HuH-7 (cell line): ENCODE data around the gene PTPN3.

Experiments
- DNase-seq: peaks from one replicate; pipeline ENCODE4 v3.0.0; 2011; ENCODE audit warnings: low spot score

The PTPN3 gene

DNA sequence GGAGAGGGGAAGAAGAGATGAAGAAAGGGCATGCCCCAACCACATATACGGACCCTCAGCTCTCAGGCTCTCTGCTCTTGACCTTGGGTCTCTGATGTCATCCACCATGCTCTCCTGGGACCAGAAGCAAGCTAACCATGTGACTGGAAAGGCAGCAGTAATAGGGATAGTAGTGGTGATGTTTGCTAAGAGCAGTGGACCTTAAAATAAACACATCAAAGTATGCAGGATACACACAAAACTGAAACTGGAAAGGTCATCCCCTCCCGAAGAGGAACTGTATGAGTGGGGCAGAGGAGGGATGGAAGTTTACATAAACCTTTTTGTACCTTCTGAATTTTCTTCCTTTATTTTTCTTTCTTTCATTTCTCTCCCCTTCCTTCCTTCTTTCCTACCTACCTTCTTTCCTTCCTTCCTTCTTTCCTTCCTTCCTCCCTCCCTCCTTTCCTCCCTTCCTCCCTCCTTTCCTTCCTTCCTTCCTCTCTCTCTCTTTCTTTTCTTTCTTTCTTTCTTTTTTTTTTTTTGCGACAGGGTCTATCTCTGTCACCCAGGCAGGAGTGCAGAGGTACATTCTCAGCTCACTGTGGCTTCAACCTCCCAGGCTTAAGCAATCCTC lies 8.1 kb upstream of the PTPN3 start:
- DNase-seq, result peak; percentile 66

DNA sequence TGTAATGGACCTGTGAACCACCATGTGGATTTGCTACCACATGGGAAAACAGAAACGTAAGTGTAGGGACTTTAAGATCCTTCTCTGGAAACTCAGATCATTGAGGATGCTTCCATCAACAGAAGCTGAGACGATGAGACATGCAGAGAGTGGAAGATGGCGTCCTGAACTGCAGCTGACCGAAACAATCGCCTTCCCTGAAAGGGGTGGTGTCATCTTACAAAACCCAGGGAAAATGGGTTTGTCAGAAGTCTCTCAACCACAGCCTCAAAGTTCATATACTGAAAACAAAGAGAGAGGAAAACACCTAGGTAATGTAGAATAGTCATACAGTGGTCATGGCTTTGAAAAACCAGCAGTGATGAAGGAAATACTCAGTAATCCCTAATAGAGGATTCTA lies 6.6 kb upstream of the PTPN3 start:
- DNase-seq, result no peak

DNA sequence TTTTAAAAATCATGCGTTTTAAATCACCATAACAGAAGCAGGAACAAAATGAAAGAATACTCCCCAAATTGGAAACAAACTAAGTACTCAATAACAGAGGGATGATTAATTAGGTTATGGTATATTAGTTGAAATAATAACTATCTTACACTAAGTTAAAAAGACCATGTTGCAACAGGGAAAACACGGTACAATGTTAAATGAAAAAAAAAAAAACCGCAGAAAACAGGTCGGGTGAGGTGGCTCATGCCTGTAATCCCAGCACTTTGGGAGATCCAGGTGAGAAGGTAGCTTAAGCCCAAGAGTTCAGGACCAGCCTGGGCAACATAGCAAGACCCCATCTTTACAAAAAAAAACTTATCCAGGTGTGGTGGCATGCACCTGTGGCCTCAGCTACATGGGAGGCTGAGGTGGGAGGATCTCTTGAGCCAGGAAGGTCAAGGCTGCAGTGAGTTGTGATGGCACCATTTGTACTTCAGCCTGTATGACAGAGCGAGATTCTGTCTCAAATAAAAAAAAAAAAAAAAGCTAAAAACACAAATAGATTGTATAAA lies 2.4 kb upstream of the PTPN3 start:
- DNase-seq, result no peak

DNA sequence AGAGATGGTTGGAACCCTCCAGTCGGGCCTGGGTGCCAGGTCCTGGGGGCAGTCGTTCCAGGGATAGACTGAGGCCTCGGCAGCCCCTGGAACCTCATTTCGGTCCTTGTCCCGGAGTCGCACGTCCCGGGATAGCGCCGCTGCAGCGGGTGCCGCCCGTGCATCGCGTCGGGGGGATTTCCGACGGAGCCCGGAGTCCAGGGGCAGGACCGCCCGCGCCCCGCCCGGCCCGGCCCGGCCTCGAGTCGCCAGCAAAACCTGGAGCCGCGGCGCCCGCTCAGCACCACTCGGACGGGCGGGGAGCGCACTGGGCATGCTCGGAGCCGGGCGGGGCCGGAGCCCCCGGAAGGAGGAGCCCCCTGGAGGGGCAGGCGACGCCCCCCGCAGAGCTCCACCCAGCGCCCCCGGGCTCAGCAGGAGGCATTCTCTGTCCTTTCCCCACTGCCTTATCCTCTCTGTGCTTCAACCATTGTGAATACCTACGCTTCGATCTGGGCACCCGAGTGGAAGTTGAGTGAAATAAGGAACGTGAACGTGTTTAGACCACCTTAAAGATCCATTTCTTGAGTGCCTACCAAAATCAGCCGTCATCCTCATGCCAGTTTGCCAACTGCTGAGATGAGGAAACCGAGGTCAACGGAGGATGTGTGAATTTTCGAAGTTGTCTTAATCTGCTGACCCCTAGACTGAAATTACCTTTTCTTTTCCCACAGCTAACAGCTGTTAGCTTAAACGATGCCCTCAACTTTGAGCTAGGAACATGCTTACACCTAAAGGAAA lies 1.7 kb upstream of the PTPN3 start:
- DNase-seq, result peak; percentile 82

DNA sequence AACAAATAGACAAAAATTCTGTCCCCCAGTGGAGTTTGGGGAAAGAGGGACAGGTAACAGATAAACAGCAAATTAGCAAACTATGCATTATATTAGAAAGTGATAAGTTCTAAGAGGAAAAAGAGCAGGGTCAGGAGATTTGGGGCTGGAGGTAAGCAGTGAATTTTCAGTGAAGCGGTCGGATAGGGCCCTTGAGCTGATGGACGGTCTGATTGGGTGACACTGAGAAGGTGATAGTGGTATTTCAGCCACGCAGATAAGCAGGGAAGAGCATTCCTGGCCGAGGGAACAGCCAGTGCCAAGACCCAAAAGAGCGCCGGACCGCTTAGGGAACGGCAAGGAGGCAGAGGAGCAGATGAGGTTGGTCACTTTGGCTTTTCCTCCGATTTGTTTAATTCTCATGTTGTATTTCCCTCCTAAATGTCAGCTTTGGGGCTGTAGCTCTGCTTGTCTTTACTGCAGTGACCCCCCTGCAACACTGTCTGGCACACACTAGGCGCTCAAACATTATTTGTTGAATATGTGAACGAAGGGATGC lies 1.1 kb upstream of the PTPN3 start:
- no peak for DNase-seq

DNA sequence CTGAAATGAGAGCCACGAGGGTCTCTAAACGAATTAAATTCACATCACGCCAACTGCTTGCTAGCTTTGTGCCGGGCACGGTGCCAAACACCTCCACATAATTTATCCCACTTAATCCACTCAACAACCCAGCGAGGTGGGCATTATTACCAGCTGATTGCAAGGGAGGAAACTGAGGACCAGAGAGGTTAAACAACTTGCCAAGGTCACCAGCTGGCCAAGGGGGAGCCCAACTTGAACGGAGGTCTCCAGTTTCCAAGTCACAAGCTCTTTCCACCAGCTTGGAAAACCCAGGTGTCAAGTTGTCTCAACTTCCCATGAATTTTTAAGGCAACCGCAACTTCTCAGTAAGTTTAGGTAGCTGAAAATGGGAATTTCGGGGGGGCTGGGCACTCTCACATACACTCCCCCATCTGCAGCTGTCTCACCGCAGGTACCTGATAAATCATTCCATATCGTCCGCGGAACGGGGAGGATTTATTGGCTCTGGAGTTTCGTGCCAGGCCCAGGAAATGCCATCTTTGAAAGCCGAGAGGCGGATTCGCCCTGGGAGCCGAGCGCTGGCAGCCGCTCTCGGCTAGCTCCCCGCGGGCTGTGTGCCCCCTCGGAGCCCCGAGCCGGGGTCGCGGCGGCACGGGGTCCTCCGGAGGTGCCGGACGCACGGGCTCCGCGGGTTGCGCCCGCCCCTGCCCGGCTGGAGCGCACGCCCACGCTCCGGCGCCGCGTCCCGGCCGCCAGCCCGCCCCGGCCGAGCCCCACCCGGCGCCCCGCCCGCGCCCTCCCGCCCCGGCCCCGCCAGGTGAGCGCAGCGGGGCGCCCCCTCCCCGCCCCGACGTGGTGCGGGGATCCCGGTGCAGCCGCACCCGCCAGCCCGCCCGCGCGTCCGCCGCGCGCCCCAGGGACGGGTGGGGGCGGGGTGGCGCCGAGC lies 617 bp downstream of the PTPN3 start:
- no peak for DNase-seq

DNA sequence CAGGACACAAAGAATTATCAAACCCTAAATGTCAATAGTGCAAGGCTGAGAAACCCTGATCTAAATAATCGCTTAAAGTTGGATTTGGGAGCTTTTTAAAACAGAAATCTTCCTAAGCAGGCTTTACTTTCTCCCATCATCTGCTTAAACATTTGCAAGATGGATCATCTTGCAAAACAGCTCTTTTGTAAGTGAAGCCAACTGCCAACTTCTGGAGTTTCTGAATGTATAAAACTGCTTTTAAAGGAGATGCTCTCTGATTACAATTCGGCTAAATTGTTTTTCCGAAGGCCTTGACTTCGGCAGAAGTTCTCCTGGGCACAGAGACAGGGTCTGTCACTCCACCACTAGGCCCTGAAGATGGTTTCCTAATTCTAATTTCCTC lies 1.3 kb downstream of the PTPN3 start:
- no peak for DNase-seq

DNA sequence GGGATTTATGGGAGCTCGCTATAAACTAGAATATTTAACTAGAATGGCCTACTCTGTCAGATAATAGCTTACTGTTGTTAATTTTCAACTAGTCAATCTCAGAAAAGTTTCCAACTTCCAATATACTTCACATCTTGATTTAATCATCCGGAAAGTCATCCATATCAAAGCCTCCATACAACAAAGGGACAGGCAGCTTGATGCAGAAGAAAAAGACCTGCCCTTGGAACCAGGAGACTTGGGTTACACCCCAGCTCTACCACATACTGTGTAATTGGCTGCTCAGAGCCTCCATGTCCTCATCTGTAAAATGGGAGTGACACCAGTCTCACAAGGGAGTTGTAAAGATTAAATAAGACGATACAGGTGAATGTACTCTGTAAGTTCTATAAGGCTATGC lies 1.9 kb downstream of the PTPN3 start:
- no peak for DNase-seq

DNA sequence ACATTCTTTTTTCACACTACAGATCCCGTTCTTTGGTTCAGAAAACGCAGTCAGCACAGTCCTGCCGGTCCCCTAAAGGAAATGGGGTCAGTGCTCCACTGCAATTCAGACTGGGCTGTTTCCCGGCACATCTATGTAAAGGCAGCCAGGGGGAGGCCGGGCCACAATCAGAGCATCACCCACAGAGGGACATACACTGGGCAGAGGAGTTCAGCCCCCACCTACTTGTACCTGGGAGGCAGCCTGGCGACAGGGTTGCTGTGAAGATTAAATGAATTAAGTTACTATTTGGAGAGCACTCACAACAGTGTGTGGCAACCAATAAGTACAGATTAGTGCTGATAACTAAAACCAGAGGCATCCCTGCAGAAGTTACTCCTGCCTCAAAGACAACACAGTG lies 4.5 kb downstream of the PTPN3 start:
- DNase-seq, result no peak

DNA sequence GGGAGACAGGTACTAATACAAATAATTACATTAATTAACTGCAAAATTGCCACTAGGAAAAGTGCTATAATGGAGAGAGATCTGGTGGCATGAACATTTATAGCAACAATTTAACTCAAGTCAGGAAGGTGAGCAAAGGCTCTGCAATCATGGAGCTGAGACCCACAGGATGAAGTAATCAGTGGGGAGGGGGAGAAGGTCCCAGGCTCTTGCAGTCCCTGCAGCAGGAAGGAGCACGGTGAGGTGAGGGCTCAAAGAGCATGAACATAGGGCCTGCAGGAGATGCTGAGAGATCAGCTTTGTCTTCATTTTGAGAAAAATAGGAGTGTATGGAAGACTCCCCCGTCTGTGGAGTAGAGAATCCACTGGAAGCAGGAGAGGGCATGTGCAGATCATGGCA lies 6.5 kb downstream of the PTPN3 start:
- DNase-seq, result no peak

DNA sequence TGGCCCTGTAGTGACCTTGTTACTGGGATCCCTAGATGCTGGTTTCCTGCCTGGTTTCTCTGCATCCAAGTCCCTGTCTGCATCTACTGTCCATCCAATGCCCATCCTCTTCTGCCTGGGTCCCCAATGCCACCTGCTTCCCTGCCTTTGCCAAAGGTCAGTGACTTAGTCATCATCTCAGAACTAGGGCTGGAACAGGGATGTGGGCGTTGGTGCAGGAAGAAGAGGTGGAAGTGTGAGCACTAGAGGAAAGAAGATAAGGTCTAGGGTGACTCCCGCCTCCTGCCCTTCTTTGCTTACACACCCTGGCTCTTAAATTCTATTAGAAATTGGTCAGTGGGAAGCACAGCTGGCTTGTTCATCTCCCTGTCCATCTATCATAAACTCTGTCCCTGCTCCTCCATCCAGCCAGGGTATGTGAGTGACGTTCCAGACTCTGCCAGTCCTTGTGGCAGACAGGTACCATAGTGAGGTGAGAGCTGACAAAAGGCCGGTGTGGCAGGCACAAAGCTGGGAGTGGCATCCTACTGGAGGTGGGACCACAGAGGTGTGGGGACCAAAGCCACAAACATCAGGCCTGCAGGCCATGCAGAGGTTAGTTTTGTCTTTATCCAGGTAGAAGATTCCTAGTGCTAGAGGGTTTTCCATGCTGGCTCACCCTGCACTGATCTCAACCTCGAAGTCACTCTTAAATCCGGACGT lies 9.2 kb downstream of the PTPN3 start:
- DNase-seq, result no peak

DNA sequence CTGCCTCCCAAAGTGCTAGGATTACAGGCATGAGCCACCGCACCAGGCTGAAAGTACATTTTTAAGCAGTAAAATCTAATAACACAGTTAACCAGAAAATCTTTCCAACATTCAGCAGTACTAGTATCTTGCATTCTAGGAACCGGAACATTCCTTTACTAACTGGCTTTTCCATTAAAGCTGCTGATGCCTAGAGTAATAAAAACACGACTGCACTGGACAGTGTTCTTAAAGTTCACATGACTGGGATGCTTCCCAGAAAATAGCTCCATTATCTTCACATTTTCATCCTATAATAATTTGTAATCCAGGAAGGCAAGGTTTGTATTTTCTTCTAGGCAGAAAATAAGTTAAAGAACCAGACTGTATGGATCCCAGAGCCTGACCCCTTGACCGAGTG lies 9.8 kb downstream of the PTPN3 start:
- DNase-seq, result no peak

DNA sequence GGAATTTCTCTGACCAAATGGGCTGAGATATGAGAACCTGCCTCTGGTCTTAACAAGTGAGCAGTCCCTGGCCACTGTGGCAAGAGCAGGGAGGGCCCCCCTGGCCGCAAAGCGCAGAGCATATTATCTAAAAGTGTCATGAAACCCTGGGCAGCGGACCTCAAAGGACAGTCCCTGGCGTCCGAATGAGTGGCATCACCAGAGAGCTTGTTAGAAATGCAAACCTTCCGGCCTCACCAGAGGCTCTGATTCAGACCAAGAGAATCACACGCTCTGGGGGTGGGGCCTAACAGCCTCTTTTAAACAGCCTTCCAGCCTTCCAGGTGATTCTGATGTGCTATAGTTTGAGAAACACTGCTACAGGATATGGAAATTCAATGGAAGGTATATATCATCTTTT lies 10.9 kb downstream of the PTPN3 start:
- no peak for DNase-seq

DNA sequence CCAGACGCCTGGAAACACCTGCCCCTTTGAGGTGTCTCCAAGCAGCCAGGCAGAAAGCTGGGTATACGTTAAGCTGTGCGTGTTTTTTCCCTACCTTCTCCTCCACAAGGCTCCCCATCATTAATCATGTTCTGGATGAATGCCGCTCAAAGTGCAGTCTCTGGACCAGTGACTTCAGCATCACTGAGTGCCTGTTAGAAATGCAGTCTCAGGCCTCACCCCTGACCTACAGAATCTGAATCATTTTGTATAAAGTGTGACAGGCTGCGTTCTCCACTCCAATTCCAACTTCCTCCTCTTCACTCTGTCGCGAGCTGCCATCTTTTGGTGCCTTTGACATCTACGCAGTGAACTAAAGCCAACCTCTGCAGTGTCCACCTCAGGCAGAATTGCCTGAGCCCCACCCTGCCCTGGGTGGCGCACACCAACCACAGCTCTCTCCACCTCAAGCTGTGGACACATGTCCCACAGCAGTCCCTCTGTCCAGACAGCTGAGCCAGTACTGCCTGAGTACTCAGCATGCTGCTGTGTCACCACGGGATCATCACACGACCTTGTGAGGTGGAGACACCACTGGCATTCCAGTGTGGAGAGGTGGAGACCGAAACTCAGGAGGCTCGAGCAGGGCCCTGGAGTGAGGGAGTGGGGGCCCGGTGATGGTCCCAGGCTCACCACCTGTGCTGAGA lies 14.2 kb downstream of the PTPN3 start:
- DNase-seq, result no peak

DNA sequence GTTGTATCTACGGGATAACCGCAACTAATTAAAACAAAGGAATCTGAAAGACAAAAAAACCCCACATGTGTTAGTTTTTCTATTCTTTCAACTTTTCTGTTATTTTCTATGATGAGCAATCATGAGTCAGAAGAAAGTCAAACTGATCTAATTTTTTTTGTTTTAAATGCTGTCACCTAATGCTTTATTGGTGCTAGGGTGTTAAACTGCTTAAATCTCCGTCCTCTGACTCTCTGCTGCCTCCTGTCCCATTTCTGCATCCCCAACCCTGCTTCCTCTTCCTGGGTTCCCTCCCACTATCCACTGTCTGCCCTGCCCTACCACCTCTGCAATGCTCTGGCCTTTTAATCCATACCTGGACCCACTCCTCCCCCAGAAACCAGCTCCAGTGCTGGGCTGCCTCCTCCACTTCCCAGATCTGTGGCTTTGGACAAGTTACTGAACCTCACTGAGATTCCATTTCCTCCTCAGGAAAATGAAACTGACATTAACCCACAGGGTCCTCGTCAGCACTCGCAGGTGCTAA lies 15.7 kb downstream of the PTPN3 start:
- DNase-seq, result no peak

DNA sequence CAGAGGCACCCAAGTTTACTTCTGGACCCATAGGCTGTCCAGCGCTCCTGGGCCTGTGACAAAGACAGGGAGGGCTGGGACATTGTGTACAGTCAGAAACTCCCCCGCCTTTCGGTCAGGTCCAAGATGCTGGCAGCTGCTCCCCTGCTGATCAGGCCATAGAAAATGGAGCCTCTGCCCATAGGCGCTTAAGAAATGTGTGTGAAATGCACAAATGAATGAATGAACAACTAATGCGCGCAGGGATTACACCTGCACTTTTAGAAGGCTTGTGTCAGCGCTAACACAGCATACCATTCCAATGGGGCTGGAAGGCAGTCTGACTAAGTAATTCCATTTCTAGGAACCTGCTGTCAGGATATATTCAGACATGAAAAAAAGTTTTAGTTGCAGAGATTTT lies 16.3 kb downstream of the PTPN3 start:
- no peak for DNase-seq

DNA sequence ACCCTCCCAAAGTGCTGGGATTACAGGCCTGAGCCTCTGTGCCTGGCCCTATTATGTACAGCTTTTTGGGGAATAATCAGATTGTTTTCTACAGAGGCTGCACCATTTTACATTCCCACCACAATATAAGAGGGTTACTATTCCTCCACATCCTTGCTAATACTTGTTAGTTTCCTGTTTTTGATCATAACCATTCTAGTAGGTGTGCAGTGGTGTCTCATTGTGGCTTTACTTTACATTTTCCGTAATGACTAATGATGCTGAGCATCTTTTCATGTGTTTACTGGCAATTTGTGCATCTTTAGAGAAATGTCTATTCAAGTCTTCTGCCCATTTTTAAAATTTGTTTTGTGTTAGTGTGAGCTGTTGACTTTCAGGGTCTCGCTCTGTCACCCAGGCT lies 18.3 kb downstream of the PTPN3 start:
- DNase-seq, result no peak

DNA sequence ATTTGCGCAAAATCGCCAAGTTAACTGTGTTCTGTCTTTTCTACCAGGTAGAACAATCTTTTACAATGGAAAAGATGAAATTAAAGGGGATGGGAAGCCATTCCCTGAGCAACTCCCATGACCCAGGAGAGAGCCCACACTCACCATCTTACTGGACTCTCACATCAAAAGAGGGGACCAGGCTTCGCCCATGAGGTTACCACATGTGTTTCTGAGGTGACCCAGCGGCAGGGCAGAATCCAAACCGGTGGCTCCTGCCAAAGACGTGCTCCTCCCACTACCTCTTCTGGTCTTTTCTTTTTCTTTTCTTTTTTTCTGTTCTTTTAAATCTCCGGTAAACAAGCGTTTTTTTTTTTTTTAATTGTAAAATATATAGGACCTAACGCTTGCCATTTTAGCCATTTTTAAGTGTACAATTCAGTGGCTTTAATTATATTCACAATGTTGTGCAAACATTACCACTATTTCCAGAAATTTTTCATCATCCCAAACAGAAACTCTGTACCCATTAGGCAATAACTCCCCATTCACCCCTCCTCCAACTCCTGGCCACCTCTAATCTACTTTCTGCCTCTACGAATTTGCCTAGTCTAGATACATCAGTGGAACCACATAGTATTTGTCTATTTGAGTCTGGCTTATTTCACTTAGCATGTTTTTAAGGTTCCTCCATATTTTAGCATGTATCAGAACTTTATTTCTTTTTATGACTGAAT lies 19.3 kb downstream of the PTPN3 start:
- DNase-seq, result no peak

DNA sequence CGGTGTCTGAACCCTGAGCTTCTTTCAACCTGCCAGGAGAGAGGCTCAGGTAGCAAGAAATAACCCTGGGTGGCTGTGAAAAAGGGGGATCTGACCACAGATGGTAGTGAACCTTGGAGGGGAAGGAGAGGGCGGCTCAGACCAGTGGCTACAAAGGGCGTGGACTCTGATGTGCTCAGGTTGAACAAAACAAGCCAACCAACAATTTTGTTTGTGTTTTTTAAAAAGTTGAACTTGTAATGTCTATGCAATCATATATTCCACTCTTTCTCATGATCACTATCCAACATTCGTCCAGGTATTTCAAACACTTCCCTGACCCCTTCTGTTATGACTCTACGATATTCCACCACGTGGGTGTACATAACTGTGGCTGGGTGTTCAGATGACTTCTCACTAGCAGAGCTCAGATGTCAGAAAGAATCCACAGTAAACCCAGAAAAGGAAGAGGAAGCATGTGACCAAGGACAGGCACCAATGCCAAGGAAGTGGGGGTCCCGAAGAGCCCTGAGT lies 20.0 kb downstream of the PTPN3 start:
- no peak for DNase-seq
